ENCODE measurements around the gene ALKBH5.

DNA sequence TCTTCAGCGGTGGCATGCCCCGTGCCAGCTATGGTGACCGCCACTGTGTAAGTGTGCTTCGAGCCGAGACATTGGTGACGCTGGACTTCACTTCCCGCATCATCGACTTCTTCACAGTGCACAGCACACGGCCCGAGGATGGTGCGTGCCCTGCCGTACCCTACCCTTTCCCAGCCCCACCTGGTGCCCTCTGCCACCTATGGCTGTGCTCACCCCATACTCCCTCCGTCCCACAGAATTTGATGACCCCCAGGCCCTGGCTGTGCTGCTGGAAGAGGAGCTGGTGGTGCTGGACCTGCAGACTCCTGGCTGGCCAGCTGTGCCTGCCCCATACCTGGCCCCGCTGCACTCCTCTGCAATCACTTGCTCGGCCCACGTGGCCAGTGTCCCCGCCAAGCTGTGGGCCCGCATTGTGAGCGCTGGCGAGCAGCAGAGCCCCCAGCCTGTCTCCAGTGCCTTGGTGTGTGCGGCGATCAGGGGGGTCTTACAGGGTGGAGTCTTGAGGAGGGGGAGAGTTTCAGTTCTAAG lies 51.3 kb downstream of the ALKBH5 start:
- no peak for TF ChIP-seq CTCF (conservative IDR thresholded peaks at IDR 0.05; ENCODE audit: low read length)
- no peak for TF ChIP-seq EZH2phosphoT487 (IDR thresholded peaks at IDR 0.05; ENCODE audit: borderline replicate concordance, low read depth, low read length)

All from OCI-LY7 (cell line).